WTC11 (cell line): Measurements from ENCODE around the gene RGP1. TPM values are rescaled to one million over a fixed set of nuclear protein-coding genes. Genes with fewer than 3 reads are reported as not detected.

ENCODE experiments used
- ATAC-seq: fragments of 200-7000 bp; cut with Tn5 transposase; 2 replicates; pipeline ENCODE4 v1.10.0; 2021; ENCODE audit warnings: mild to moderate bottlenecking, moderate library complexity
- CTCF ChIA-PET: fragments of 300-600 bp; sonication (Branson Sonifier 250); formaldehyde crosslinking; loops from one replicate; lab custom pipeline; 2021; ENCODE audit warnings: antibody characterized with exemption; lab: Charles Lee
- POLR2A ChIA-PET: fragments of 350-600 bp; sonication (Branson Sonifier 250); formaldehyde crosslinking; loops from one replicate; lab custom pipeline; 2021; ENCODE audit warnings: antibody characterized with exemption; lab: Charles Lee
- DNase-seq: peaks from one replicate; pipeline ENCODE4 v3.0.0; 2021; ENCODE audit warnings: low spot score
- H3K27ac Mint-ChIP-seq: 2 replicates; pipeline ENCODE4 v1.8.0; 2021; ENCODE audit warnings: mixed read lengths
- H3K27me3 Mint-ChIP-seq: 2 replicates; pipeline ENCODE4 v1.8.0; 2021; ENCODE audit warnings: low read depth, mild to moderate bottlenecking, moderate library complexity, mixed read lengths
- H3K36me3 Mint-ChIP-seq: 2 replicates; pipeline ENCODE4 v1.8.0; 2021; ENCODE audit warnings: mixed read lengths
- H3K4me1 Mint-ChIP-seq: 2 replicates; pipeline ENCODE4 v1.8.0; 2022; ENCODE audit warnings: mixed read lengths
- H3K4me3 Mint-ChIP-seq: 2 replicates; pipeline ENCODE4 v1.8.0; 2021; ENCODE audit warnings: mild to moderate bottlenecking, moderate library complexity, mixed read lengths
- H3K9me3 Mint-ChIP-seq: 2 replicates; pipeline ENCODE4 v1.8.0; 2021; ENCODE audit warnings: mixed read lengths
- CREM ChIP-seq: sonication (generic); formaldehyde crosslinking; IDR thresholded peaks from 2 replicates; pipeline ENCODE4 v1.8.1; 2022; ENCODE audit warnings: mild to moderate bottlenecking, missing genetic modification reagents, moderate library complexity
- ELF4 ChIP-seq: sonication (generic); formaldehyde crosslinking; IDR thresholded peaks from 2 replicates; pipeline ENCODE4 v1.8.1; 2022; ENCODE audit warnings: low read depth, mild to moderate bottlenecking, moderate library complexity, missing genetic modification reagents
- ETV6 ChIP-seq: sonication (generic); formaldehyde crosslinking; IDR thresholded peaks from 2 replicates; pipeline ENCODE4 v1.8.1; 2022; ENCODE audit warnings: mild to moderate bottlenecking, missing genetic modification reagents
- FOXP1 ChIP-seq: sonication (generic); formaldehyde crosslinking; IDR thresholded peaks from 2 replicates; pipeline ENCODE4 v1.8.0; 2022; ENCODE audit warnings: missing genetic modification reagents, mild to moderate bottlenecking, moderate library complexity, borderline replicate concordance
- FOXP4 ChIP-seq: sonication (generic); formaldehyde crosslinking; IDR thresholded peaks from 2 replicates; pipeline ENCODE4 v1.8.0; 2022; ENCODE audit warnings: mild to moderate bottlenecking, missing genetic modification reagents
- MYBL2 ChIP-seq: sonication (generic); formaldehyde crosslinking; IDR thresholded peaks from 2 replicates; pipeline ENCODE4 v1.8.1; 2023; ENCODE audit warnings: mild to moderate bottlenecking, moderate library complexity, missing genetic modification reagents
- NR1H2 ChIP-seq: sonication (generic); formaldehyde crosslinking; IDR thresholded peaks from 2 replicates; pipeline ENCODE4 v1.9.0; 2021; ENCODE audit warnings: mild to moderate bottlenecking, moderate library complexity, missing genetic modification reagents
- OVOL2 ChIP-seq: fragments of 250-450 bp; sonication (Bioruptor Pico); IDR thresholded peaks from 2 replicates; pipeline ENCODE4 v1.9.0; 2021; ENCODE audit warnings: mild to moderate bottlenecking, borderline replicate concordance
- STAT6 ChIP-seq: sonication (generic); formaldehyde crosslinking; conservative IDR thresholded peaks from 2 replicates; pipeline ENCODE4 v1.8.1; 2023; ENCODE audit warnings: mild to moderate bottlenecking, low read depth, missing genetic modification reagents, moderate library complexity
- ZBTB21 ChIP-seq: sonication (generic); formaldehyde crosslinking; IDR thresholded peaks from 2 replicates; pipeline ENCODE4 v1.8.1; 2023; ENCODE audit warnings: mild to moderate bottlenecking, missing genetic modification reagents, borderline replicate concordance
- ZNF263 ChIP-seq: sonication (generic); formaldehyde crosslinking; IDR thresholded peaks from 2 replicates; pipeline ENCODE4 v1.8.1; 2022; ENCODE audit warnings: low read depth, mild to moderate bottlenecking, moderate library complexity, missing genetic modification reagents
- ZNF317 ChIP-seq: sonication (generic); formaldehyde crosslinking; IDR thresholded peaks from 2 replicates; pipeline ENCODE4 v1.8.1; 2023; ENCODE audit warnings: low read depth, mild to moderate bottlenecking, moderate library complexity, missing genetic modification reagents, borderline replicate concordance
- ZNF532 ChIP-seq: fragments of 250-450 bp; sonication (Bioruptor Pico); IDR thresholded peaks from 2 replicates; pipeline ENCODE4 v1.9.0; 2021; ENCODE audit warnings: mild to moderate bottlenecking, borderline replicate concordance
- total RNA-seq: library from RNA; stranded (reverse); gene quantifications from 3 replicates; pipeline ENCODE4 v1.2.3, GENCODE V29; 2021
- TF ChIP-seq, protein P1 (sequence below): fragments of 250-450 bp; sonication (Bioruptor Pico); conservative IDR thresholded peaks from 2 replicates; pipeline ENCODE4 v1.9.0; 2021; ENCODE audit warnings: mild to moderate bottlenecking
- TF ChIP-seq, protein P2 (sequence below): sonication (generic); formaldehyde crosslinking; IDR thresholded peaks from 2 replicates; pipeline ENCODE4 v1.8.1; 2023; ENCODE audit warnings: mild to moderate bottlenecking, missing genetic modification reagents

RGP1 gene
- total RNA-seq, 1 experiment from 2014 or later = 30.0 TPM

- TF ChIP-seq FOXP4 (CRISPR knock-in tag) = no peak
These were observed 18.4 kb downstream of the RGP1 start (continued) for GRCh38 chr9:35767458-35767857.

DNA sequence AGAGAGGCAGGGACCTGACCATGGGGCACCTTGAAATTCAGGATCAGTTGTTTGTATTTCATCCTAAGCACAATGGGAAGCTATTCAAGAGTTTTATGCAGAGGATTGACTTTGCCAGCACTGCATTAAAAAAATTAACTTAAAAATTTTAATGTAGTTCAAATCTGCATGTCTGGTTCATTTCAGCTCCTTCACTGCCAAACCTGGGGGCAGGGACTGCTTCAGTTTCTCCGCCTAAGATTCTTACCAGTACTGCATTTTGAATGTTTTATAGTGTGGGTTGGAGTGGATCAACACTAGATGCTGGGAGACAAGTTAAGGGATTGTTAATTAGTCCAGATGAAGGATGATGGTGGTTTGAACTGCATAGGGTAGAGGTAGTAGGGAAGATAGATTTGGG, 20.7 kb downstream of the RGP1 start:
- ChIA-PET POLR2A (no interaction called here), CTCF (interaction anchor here (3.3 kb wide), 1 partner anchor 20 kb away, joined by 18 read pairs; no protein-coding TSS in a partner anchor)
- Mint-ChIP-seq H3K27ac (no peak overlapping the region), H3K36me3 (no peaks in the 10 kb centered on the region), H3K4me3 (no peak overlapping the region), H3K4me1 (peaks cover 3% of the 10 kb centered on the region), H3K27me3 (no peaks in the 10 kb centered on the region), H3K9me3 (no peaks in the 10 kb centered on the region)
- ATAC-seq = no peak
- DNase-seq = no peak
- TF ChIP-seq, protein P1, sequence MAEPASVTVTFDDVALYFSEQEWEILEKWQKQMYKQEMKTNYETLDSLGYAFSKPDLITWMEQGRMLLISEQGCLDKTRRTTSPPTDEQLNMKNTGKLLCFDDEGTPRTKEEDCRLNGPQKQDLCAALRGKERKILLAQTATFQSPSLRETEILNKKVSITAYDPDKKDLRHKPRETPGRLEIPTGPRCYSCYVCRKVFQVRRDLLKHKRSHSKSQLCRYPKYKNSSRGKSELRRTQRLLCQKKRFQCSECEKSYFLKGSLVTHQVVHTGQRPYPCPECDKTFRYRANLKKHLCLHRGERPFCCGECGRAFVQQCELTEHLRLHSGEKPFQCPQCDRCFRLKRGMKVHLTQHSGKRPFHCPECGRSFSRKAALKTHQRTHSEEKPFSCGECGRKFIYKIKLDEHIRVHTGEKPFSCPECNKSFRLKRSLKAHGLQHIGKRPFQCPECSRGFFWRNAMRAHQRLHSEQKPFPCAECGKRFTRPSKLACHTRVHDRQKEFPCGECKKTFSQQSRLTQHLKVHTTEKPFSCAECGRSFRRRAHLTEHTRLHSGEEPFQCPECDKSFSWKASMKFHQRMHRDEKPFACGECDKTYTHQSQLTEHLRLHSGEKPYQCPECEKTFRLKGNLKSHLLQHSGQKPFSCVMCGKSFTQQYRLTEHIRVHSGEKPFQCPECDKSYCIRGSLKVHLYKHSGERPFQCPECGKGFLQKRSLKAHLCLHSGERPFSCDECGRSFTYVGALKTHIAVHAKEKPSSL (CRISPR knock-in tag) = no peak
- TF ChIP-seq ETV6 (CRISPR knock-in tag) (no peak), CREM (CRISPR knock-in tag) (no peak), FOXP1 (no peak), STAT6 (CRISPR knock-in tag) (no peak), ELF4 (no peak), NR1H2 (no peak)

DNA sequence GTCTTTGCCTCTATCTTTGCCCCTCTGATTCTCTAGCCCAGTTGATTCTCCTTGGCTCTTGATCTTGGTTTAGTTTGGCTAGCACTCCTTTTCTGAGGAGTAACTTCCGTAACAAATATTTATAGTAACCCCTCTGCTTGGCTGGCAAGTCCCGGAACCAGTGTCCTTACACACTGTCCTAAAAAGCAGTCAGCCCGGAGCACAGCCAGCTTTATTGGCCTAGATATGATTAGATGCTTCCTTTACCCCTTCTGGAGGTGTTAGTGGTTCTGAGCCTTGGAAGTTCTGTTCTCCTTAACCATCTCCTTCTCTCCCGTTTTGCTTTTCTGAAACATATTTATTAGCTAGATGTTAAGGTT, 22.0 kb downstream of the RGP1 start:
- TF ChIP-seq, protein P2, sequence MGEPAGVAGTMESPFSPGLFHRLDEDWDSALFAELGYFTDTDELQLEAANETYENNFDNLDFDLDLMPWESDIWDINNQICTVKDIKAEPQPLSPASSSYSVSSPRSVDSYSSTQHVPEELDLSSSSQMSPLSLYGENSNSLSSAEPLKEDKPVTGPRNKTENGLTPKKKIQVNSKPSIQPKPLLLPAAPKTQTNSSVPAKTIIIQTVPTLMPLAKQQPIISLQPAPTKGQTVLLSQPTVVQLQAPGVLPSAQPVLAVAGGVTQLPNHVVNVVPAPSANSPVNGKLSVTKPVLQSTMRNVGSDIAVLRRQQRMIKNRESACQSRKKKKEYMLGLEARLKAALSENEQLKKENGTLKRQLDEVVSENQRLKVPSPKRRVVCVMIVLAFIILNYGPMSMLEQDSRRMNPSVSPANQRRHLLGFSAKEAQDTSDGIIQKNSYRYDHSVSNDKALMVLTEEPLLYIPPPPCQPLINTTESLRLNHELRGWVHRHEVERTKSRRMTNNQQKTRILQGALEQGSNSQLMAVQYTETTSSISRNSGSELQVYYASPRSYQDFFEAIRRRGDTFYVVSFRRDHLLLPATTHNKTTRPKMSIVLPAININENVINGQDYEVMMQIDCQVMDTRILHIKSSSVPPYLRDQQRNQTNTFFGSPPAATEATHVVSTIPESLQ = no peak
- no peak for TF ChIP-seq ZNF532
- no peak for TF ChIP-seq ZNF263
- TF ChIP-seq ZBTB21 (CRISPR knock-in tag) = no peak
- TF ChIP-seq MYBL2 (CRISPR knock-in tag) = no peak
- TF ChIP-seq OVOL2 (CRISPR knock-in tag) = no peak
- TF ChIP-seq ZNF317 (CRISPR knock-in tag) = no peak
- H3K36me3 Mint-ChIP-seq = no peaks in the 10 kb centered on the region
- H3K4me1 Mint-ChIP-seq = peaks cover 16% of the 10 kb centered on the region
- DNase-seq (no peak), ATAC-seq (no peak)
- H3K4me3 Mint-ChIP-seq = no peak overlapping the region
- no peak overlapping the region for H3K27ac Mint-ChIP-seq
- H3K9me3 Mint-ChIP-seq = no peaks in the 10 kb centered on the region
- ChIA-PET CTCF (interaction anchor here (0.6 to 3.3 kb wide), 6 partner anchors 12 to 132 kb away, joined by 3 to 18 read pairs (median 3); no protein-coding TSS in a partner anchor), POLR2A (interaction anchor here (1.4 kb wide), 1 partner anchor 15 kb away, joined by 6 read pairs; no protein-coding TSS in a partner anchor)
- H3K27me3 Mint-ChIP-seq = no peaks in the 10 kb centered on the region
